HUES64 (cell line): Measurements from ENCODE around the gene ZNF135.

Experiments used
- H3K27ac ChIP-seq: 2 replicates; pipeline ENCODE4 v1.7.0; 2013; ENCODE audit warnings: low read depth, low read length, inconsistent platforms
- H3K27me3 ChIP-seq: 2 replicates; pipeline ENCODE4 v1.6.1; 2013; ENCODE audit warnings: mild to moderate bottlenecking, low read length; ENCODE audit not compliant: insufficient read depth
- H3K36me3 ChIP-seq: 2 replicates; pipeline ENCODE4 v1.6.1; 2013; ENCODE audit warnings: mild to moderate bottlenecking, low read length; ENCODE audit not compliant: insufficient read depth
- H3K4me1 ChIP-seq: 2 replicates; pipeline ENCODE4 v1.6.1; 2013; ENCODE audit warnings: mild to moderate bottlenecking, low read length, moderate library complexity; ENCODE audit not compliant: insufficient read depth
- H3K4me3 ChIP-seq: 2 replicates; pipeline ENCODE4 v1.5.1; 2013; ENCODE audit warnings: mild to moderate bottlenecking, low read length, moderate library complexity
- H3K9ac ChIP-seq: 2 replicates; pipeline ENCODE4 v1.6.1; 2013; ENCODE audit warnings: mild to moderate bottlenecking, low read depth, low read length
- H3K9me3 ChIP-seq: 2 replicates; pipeline ENCODE4 v1.6.1; 2013; ENCODE audit warnings: low read depth, low read length; ENCODE audit not compliant: insufficient read depth
- WGBS: fragments of 150-250, 120-280 bp; methylation state at CpG from one replicate; pipeline ENCODE4 v1.1.7; 2013; ENCODE audit warnings: missing lambda C conversion rate; 5-methylcytosine and 5-hydroxymethylcytosine counted together

ZNF135 gene

DNA sequence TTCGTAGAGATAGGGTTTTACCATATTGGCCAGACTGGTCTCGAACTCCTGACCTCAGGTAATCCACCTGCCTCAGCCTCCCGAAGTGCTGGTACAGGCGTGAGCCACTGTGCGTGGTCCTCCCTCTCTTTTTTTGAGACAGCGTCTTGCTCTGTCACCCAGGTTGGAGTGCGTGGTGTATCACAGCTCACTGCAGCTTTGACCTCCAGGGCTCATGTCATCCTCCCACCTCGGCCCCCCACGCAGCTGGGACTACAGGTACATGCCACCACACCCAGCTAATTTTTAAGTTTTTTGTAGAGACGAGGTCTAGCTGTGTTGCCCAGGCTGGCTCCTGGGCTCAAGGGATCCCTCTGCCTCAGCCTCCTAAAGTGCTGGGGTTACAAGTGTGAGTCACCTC is 20.7 kb downstream of the ZNF135 start:
- peaks cover 12% of the 10 kb centered on the region for H3K36me3 ChIP-seq
- H3K27me3 ChIP-seq: no peaks in the 10 kb centered on the region
- H3K4me1 ChIP-seq: no peaks in the 10 kb centered on the region
- H3K27ac ChIP-seq: no peak overlapping the region
- WGBS: 90% methylated on average over 10 of the region's 10 CpGs
- H3K4me3 ChIP-seq: no peak overlapping the region
- H3K9ac ChIP-seq: no peak overlapping the region
- peaks cover 6% of the 10 kb centered on the region; the same call in 1 of the 2 replicates for H3K9me3 ChIP-seq

DNA sequence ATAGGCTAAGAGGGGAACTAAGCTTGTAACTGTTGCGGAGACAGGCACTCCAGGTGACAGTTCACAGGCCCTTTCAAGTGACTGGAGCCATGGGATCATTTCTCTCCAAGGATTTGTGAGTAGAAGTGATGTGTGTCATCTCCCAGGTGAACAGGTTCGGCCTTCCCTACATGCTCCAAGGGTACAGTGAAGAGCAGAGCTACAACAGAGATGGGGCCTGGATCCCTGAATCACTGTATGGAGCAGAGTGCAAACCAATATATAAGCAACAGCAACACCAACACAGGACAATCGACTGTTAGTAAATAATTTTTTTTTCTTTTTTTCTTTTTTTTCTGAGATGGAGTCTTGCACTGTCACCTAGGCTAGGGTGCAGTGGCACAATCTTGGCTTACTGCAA is 23.9 kb downstream of the ZNF135 start:
- H3K27me3 ChIP-seq: no peaks in the 10 kb centered on the region
- H3K4me3 ChIP-seq: no peak overlapping the region
- H3K9ac ChIP-seq: no peak overlapping the region
- no peak overlapping the region for H3K27ac ChIP-seq
- 97% methylated on average over 2 of the region's 3 CpGs for WGBS
- H3K9me3 ChIP-seq: no peaks in the 10 kb centered on the region; the same call in 1 of the 2 replicates
- no peaks in the 10 kb centered on the region for H3K4me1 ChIP-seq
- H3K36me3 ChIP-seq: peaks cover 33% of the 10 kb centered on the region

DNA sequence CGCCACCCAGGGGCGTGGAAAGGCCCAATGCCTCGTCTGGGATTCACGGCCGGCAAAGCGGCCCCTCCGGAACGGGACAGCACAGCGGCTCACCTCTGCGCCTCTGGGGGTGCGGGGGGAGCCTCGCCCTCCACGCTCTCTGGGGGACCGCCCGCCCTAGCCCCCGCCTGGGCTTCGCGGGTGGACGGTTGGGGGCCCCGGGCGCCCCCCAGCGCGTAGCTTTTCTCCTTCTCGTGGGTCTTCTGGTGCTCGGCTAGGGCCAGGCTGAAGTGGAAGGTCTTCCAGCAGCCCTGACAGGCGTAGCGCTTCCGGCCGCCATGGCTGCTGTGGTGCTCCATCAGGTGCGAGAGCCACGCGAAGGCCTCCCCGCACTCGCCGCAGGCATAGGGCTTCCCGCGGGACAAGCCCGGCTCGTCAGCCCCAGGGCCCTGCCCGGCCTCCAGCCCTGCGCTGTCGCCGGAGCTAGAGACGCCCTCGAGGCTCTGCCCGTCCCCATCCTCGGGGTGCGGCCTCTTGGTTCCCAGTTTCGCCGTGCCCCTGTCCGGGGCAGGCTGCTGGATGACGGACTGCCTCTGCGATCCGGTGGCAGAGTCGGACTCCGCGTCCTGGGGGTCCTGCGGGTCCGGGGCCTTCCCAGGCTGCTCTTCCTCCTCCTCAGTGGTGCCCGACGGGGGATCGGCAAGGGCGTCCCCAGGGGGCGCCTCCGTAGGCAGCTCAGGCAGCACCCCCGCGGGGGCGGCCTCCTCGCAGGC is 25.7 kb downstream of the ZNF135 start:
- Histone ChIP-seq H3K27me3 (no peaks in the 10 kb centered on the region), H3K4me1 (no peaks in the 10 kb centered on the region), H3K9me3 (no peaks in the 10 kb centered on the region; the same call in 1 of the 2 replicates), H3K27ac (no peak overlapping the region), H3K4me3 (no peak overlapping the region), H3K36me3 (peaks cover 39% of the 10 kb centered on the region), H3K9ac (no peak overlapping the region)
- 96% methylated on average over 69 of the region's 69 CpGs for WGBS

DNA sequence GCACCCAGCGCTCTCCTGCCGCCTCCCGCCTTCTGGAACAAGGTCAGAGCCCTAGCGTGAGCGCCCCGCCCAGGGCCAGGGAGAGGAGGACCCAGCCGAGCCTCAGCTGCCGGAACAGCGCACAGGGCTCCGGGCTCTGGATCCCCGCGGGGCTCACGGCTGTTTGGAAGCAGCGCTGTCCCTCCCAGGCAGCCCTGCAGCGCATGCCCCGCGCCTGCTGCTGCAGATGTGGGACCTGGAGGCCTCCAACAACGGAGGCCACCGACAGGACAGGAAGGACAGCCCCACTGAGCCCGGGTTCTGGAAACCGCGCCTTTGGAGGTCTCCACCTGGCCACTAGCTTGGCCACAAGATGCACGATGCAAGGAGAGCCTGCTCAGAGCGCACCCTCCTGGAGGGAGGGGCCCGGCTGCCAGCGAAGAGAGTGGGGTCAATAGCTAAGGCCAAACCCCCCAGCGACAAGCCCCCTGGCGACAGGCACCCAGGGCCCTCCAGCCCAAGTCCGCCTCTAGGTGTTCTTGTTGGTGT is 26.3 kb downstream of the ZNF135 start:
- 94% methylated on average over 29 of the region's 29 CpGs for WGBS
- Histone ChIP-seq H3K4me1 (no peaks in the 10 kb centered on the region), H3K9ac (no peak overlapping the region), H3K27ac (no peak overlapping the region), H3K36me3 (peaks cover 39% of the 10 kb centered on the region), H3K9me3 (no peaks in the 10 kb centered on the region; the same call in 1 of the 2 replicates), H3K27me3 (no peaks in the 10 kb centered on the region), H3K4me3 (no peak overlapping the region)

DNA sequence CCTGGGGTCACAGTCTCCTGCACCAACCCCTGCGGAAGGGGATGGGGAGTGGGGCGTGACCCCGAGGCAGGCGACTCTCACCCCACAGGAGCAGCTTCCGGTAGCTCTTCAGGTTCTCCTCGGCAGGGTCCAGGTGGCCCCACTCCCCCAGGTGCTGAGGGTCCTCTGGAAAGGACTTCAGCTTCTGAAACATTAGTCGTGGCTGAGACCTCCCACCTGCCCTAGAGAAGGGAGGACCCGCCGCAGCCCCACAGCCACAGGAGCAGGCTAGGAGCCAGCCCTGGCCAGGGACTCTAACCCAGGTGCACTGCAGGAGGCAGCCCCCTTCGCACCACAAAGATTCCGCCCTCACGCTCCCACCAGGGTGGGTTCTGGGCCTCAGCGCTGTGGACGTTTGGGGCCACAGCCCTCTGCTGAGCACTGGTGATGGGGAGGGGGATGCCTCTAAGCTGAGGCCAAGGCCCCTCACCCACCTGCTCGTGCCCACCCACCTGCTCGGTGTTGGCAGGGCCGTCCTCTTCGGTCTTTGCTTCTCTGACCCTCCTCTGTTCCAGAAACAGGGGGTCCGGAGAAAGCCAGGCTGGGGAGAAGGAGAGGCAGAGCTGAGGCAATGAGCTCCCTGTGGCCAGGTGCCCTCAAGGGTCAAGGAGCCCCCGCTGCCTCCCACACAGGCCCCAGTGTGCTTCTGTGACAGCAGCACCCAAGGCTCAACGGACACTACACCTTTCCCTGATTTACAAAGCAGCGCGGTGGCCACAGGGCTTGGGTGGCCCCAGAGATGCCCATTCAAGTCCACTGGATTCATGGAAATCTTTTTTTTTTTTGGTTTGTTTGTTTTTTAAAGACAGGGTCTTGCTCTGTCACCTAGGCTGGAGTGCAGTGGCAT is 28.0 kb downstream of the ZNF135 start:
- H3K9me3 ChIP-seq: no peaks in the 10 kb centered on the region; the same call in 1 of the 2 replicates
- no peaks in the 10 kb centered on the region for H3K27me3 ChIP-seq
- H3K9ac ChIP-seq: no peak overlapping the region
- 96% methylated on average over 23 of the region's 23 CpGs for WGBS
- peaks cover 39% of the 10 kb centered on the region for H3K36me3 ChIP-seq
- no peaks in the 10 kb centered on the region; the same call in 1 of the 2 replicates for H3K4me1 ChIP-seq
- H3K27ac ChIP-seq: no peak overlapping the region
- H3K4me3 ChIP-seq: no peak overlapping the region

DNA sequence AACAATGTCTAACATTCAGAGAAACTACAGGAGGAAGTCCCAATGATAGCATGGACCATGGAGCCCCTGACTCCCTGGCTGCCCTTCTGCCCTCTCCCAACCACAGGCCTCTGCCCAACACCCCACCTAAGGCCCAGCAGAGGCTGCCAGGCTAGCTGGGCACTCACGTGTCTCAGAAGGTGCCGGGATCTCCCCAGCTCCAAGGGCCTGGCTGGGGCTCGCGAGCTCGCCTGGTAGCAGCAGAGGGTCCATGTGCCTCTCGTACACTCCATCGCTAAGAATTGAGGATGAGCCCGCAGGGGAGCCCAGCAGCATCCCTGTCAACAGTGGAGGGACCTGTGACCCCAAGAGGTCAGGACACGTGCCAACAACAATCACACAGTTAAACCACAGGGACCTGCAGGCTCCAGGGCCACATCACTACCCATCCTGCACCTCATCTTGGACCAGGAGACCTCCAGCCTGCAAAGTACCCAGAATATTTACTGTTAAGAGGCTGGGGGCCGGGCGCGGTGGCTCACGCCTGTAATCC is 29.5 kb downstream of the ZNF135 start:
- H3K27ac ChIP-seq: no peak overlapping the region
- H3K36me3 ChIP-seq: peaks cover 39% of the 10 kb centered on the region
- no peaks in the 10 kb centered on the region for H3K9me3 ChIP-seq
- H3K4me3 ChIP-seq: no peak overlapping the region
- no peak overlapping the region for H3K9ac ChIP-seq
- no peaks in the 10 kb centered on the region for H3K27me3 ChIP-seq
- WGBS: 97% methylated on average over 13 of the region's 13 CpGs
- H3K4me1 ChIP-seq: no peaks in the 10 kb centered on the region; the same call in 1 of the 2 replicates

DNA sequence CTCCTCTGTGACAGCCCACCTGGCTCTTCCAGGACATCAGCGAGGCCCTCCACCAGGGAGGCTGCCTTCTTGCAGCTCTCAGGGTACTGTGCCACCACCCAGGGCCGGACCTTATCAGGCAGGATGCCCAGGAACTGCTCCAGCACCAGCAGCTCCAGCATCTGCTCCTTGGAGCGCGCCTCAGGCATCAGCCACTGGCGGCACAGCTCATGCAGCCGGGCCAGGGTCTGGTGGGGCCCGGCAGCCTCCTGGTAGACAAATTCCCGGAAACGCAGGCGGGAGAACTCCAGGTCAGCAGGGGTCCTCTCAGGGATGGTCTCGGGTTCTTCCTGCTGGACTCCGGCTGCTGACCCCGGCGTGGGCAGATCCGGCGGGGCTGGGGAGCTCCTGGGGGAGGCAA is 30.8 kb downstream of the ZNF135 start:
- H3K36me3 ChIP-seq: peaks cover 26% of the 10 kb centered on the region
- H3K4me1 ChIP-seq: no peaks in the 10 kb centered on the region; the same call in 1 of the 2 replicates
- H3K4me3 ChIP-seq: no peak overlapping the region
- whole genome bisulfite sequencing: 95% methylated on average over 16 of the region's 16 CpGs
- no peak overlapping the region for H3K9ac ChIP-seq
- H3K27me3 ChIP-seq: no peaks in the 10 kb centered on the region
- H3K27ac ChIP-seq: no peak overlapping the region
- no peaks in the 10 kb centered on the region for H3K9me3 ChIP-seq

DNA sequence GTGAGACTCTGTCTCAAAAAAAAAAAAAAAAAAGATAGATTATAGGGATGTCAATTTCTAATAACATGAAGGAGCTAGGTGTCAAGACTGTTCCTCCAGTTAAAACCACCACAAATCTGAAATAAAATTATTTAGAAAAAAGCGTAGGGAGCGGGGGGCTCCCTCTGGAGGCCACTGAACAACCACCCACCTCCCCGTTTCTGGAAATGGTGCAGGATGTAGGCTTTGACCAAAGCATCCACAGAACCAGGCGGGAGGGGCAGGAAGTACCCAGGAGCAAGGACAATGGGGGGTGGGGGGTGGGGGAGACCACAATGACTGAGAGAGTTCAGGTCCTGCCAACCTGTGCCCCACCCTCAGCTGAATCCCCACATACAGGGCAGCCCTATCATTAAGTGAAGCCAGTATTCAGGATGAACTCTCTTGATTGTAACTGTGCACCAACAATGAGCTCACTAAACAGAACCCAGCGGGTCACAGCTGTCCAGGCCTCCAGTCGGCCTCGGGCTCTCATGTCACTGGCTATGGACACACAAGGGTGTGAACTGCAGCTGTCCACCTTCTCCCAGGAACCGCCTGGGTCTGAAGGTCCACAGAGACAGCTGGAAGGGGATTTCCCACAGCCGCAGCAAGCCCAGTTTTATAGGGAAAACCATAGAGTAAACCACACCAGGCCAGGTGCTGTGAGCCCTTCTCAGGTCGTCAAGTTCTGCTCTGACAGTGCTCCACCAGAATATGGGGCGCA is 32.3 kb downstream of the ZNF135 start:
- Histone ChIP-seq H3K9ac (no peak overlapping the region), H3K4me3 (no peak overlapping the region), H3K27me3 (no peaks in the 10 kb centered on the region), H3K27ac (no peak overlapping the region), H3K9me3 (no peaks in the 10 kb centered on the region), H3K36me3 (peaks cover 14% of the 10 kb centered on the region), H3K4me1 (no peaks in the 10 kb centered on the region; the same call in 1 of the 2 replicates)
- WGBS: 93% methylated on average over 8 of the region's 11 CpGs

DNA sequence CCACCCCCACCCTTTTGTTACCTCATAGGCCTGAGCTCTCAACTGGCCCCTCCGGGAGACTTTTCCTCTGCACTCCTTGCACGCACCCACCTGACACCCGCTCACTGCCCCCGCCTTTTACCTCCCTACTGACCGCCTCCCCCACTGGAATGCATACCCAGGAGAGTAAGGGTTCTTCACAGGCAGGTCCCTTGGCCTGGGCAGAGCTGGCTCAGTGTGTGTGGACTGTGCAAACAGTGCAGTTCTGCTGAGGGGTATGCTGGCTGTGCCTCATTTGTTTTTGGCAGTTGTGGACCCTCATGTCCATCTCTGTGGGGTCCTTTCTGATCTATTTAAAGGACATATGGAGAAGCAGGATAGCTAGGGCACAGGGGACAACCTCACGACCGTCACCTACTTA is 34.0 kb downstream of the ZNF135 start:
- Histone ChIP-seq H3K9ac (no peak overlapping the region), H3K36me3 (peaks cover 5% of the 10 kb centered on the region; the same call in 1 of the 2 replicates), H3K27me3 (no peaks in the 10 kb centered on the region), H3K4me3 (no peak overlapping the region), H3K9me3 (no peaks in the 10 kb centered on the region), H3K4me1 (no peaks in the 10 kb centered on the region; the same call in 1 of the 2 replicates), H3K27ac (no peak overlapping the region)
- WGBS: 96% methylated on average over 7 of the region's 7 CpGs

DNA sequence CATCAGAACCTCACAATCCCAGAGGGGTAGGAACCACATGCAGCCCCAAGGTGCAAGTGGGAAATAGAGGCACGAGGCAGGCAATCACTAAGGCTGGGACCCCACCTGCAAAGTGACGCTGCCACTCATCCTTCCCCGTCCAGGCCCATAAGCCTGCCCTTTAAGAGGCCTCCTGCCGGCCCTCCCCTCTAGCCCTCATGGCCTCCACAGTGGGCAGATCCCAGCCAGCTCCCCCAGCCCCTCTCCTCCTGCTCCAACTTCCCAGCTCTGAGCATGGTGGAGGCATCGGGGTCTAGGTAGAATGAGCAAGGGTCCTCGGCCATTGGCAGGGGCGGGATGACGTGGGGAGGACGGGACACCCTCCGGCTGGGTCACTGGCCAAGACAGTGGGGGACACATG is 36.2 kb downstream of the ZNF135 start:
- peaks cover 5% of the 10 kb centered on the region; the same call in 1 of the 2 replicates for H3K9me3 ChIP-seq
- no peak overlapping the region for H3K27ac ChIP-seq
- peaks cover 5% of the 10 kb centered on the region for H3K4me1 ChIP-seq
- no peaks in the 10 kb centered on the region for H3K27me3 ChIP-seq
- no peaks in the 10 kb centered on the region for H3K36me3 ChIP-seq
- H3K4me3 ChIP-seq: no peak overlapping the region
- no peak overlapping the region for H3K9ac ChIP-seq
- 97% methylated on average over 10 of the region's 10 CpGs for WGBS
